H9 (cell line): Measurements from ENCODE around the gene GIMAP1. TPM values are rescaled to one million over a fixed set of nuclear protein-coding genes. Genes with fewer than 3 reads are reported as not detected.

Experiments used
- DNase-seq: peaks from one replicate; pipeline ENCODE4 v3.0.0-alpha.2; 2017
- H2AFZ ChIP-seq: one replicate; pipeline ENCODE4 v1.6.1; 2013; ENCODE audit warnings: mild to moderate bottlenecking, low read length, control low read depth, moderate library complexity
- H2AK5ac ChIP-seq: 2 replicates; pipeline ENCODE4 v1.6.1; 2013; ENCODE audit warnings: low read length, control low read depth, mixed read lengths; ENCODE audit not compliant: insufficient read length
- H2BK120ac ChIP-seq: one replicate; pipeline ENCODE4 v1.6.1; 2013; ENCODE audit warnings: low read depth, mild to moderate bottlenecking, low read length, control low read depth, inconsistent platforms; ENCODE audit not compliant: poor library complexity, severe bottlenecking
- H2BK12ac ChIP-seq: 2 replicates; pipeline ENCODE4 v1.6.1; 2013; ENCODE audit warnings: low read length, control low read depth, mixed read lengths, low read depth; ENCODE audit not compliant: insufficient read length
- H2BK15ac ChIP-seq: 2 replicates; pipeline ENCODE4 v1.6.1; 2013; ENCODE audit warnings: low read depth, low read length, control low read depth
- H2BK20ac ChIP-seq: one replicate; pipeline ENCODE4 v1.6.1; 2013; ENCODE audit warnings: low read depth, mild to moderate bottlenecking, low read length, control low read depth, inconsistent platforms; ENCODE audit not compliant: poor library complexity, severe bottlenecking
- H2BK5ac ChIP-seq: 2 replicates; pipeline ENCODE4 v1.6.1; 2013; ENCODE audit warnings: low read length, control low read depth, mixed read lengths; ENCODE audit not compliant: insufficient read length
- H3K14ac ChIP-seq: 2 replicates; pipeline ENCODE4 v1.6.1; 2013; ENCODE audit warnings: low read length, control low read depth; ENCODE audit not compliant: insufficient read depth
- H3K18ac ChIP-seq: 2 replicates; pipeline ENCODE4 v1.6.1; 2013; ENCODE audit warnings: low read depth, mild to moderate bottlenecking, mixed read lengths, low read length, control low read depth; ENCODE audit not compliant: insufficient read length
- H3K23ac ChIP-seq: 2 replicates; pipeline ENCODE4 v1.6.1; 2013; ENCODE audit warnings: low read length, control low read depth, mixed read lengths, low read depth; ENCODE audit not compliant: insufficient read length
- H3K23me2 ChIP-seq: 2 replicates; pipeline ENCODE4 v1.6.1; 2013; ENCODE audit warnings: low read depth, mild to moderate bottlenecking, mixed read lengths, low read length, control low read depth; ENCODE audit not compliant: insufficient read length, poor library complexity, severe bottlenecking
- H3K27ac ChIP-seq: 2 replicates; pipeline ENCODE4 v1.5.1; 2013; ENCODE audit warnings: low read length, control low read depth, mixed read lengths, low read depth; ENCODE audit not compliant: insufficient read length
- H3K27me3 ChIP-seq: 2 replicates; pipeline ENCODE4 v1.6.1; 2013; ENCODE audit warnings: low read length, control low read depth, inconsistent platforms; ENCODE audit not compliant: insufficient read depth
- H3K4ac ChIP-seq: 2 replicates; pipeline ENCODE4 v1.6.1; 2013; ENCODE audit warnings: low read depth, mild to moderate bottlenecking, control low read depth, inconsistent platforms, low read length, moderate library complexity
- H3K4me1 ChIP-seq: 2 replicates; pipeline ENCODE4 v1.6.1; 2013; ENCODE audit warnings: low read length, control low read depth, inconsistent platforms; ENCODE audit not compliant: insufficient read depth
- H3K4me2 ChIP-seq: 2 replicates; pipeline ENCODE4 v1.6.1; 2013; ENCODE audit warnings: low read length, control low read depth, mixed read lengths; ENCODE audit not compliant: insufficient read length, insufficient read depth
- H3K56ac ChIP-seq: 2 replicates; pipeline ENCODE4 v1.6.1; 2013; ENCODE audit warnings: low read depth, mild to moderate bottlenecking, mixed read lengths, low read length, control low read depth; ENCODE audit not compliant: insufficient read length
- H3K79me1 ChIP-seq: 2 replicates; pipeline ENCODE4 v1.6.1; 2013; ENCODE audit warnings: low read depth, mild to moderate bottlenecking, moderate library complexity, low read length, control low read depth, inconsistent platforms; ENCODE audit not compliant: insufficient read depth, poor library complexity, severe bottlenecking
- H3K79me2 ChIP-seq: 2 replicates; pipeline ENCODE4 v1.6.1; 2013; ENCODE audit warnings: low read length, control low read depth, inconsistent platforms; ENCODE audit not compliant: insufficient read depth
- H3K9ac ChIP-seq: 2 replicates; pipeline ENCODE4 v1.6.1; 2013; ENCODE audit warnings: low read length, control low read depth, mixed read lengths; ENCODE audit not compliant: insufficient read length; ENCODE audit errors: extremely low read depth
- H3K9me3 ChIP-seq: one replicate; pipeline ENCODE4 v1.6.1; 2013; ENCODE audit warnings: low read depth, low read length, inconsistent platforms; ENCODE audit not compliant: control insufficient read depth
- H3T11ph ChIP-seq: one replicate; pipeline ENCODE4 v1.6.1; 2013; ENCODE audit warnings: mild to moderate bottlenecking, low read length, control low read depth, inconsistent platforms
- H4K20me1 ChIP-seq: one replicate; pipeline ENCODE4 v1.6.1; 2013; ENCODE audit not compliant: control insufficient read depth, insufficient read length, insufficient read depth
- H4K5ac ChIP-seq: 2 replicates; pipeline ENCODE4 v1.6.1; 2013; ENCODE audit warnings: low read depth, mild to moderate bottlenecking, mixed read lengths, low read length, control low read depth; ENCODE audit not compliant: insufficient read length
- H4K8ac ChIP-seq: replicated peaks from 2 replicates; pipeline ENCODE4 v1.6.1; 2013; ENCODE audit warnings: low read length, control low read depth, mixed read lengths, low read depth; ENCODE audit not compliant: insufficient read length
- H4K91ac ChIP-seq: 2 replicates; pipeline ENCODE4 v1.6.1; 2013; ENCODE audit warnings: low read depth, mild to moderate bottlenecking, moderate library complexity, mixed read lengths, low read length, control low read depth; ENCODE audit not compliant: insufficient read length
- H3K27ac Mint-ChIP-seq, 3 experiments: 2 replicates in 2 of 3; 3 replicates in 1 of 3; pipeline ENCODE4 v1.8.0; 2020 to 2021; ENCODE audit warnings: mixed read lengths in 3 of 3, mild to moderate bottlenecking in 1 of 3, moderate library complexity in 1 of 3
- H3K27me3 Mint-ChIP-seq: 2 replicates; pipeline ENCODE4 v1.8.0; 2021; ENCODE audit warnings: low read depth, mild to moderate bottlenecking, moderate library complexity, mixed read lengths
- H3K36me3 Mint-ChIP-seq, 3 experiments: 2 replicates in 2 of 3; 3 replicates in 1 of 3; pipeline ENCODE4 v1.8.0; 2020 to 2021; ENCODE audit warnings: low read depth in 3 of 3, mixed read lengths in 3 of 3; ENCODE audit not compliant: insufficient read depth in 1 of 3
- H3K4me1 Mint-ChIP-seq, 2 experiments: 2 replicates each; pipeline ENCODE4 v1.8.0; 2020; ENCODE audit warnings: mixed read lengths in 2 of 2
- H3K4me3 Mint-ChIP-seq, 2 experiments: 2 replicates in 1 of 2; 3 replicates in 1 of 2; pipeline ENCODE4 v1.8.0; 2020 to 2021; ENCODE audit warnings: mild to moderate bottlenecking in 2 of 2, mixed read lengths in 2 of 2, moderate library complexity in 1 of 2
- H3K9me3 Mint-ChIP-seq, 2 experiments: 2 replicates in 1 of 2; 3 replicates in 1 of 2; pipeline ENCODE4 v1.8.0; 2020; ENCODE audit warnings: mild to moderate bottlenecking in 2 of 2, mixed read lengths in 2 of 2, moderate library complexity in 1 of 2
- WGBS: extraction: QIAGEN DNeasy Blood & Tissue Kit; methylation state at CpG from one replicate; pipeline ENCODE4 v1.1.7; 2013; ENCODE audit warnings: missing lambda C conversion rate, low lambda C conversion rate, mixed read lengths; ENCODE audit not compliant: insufficient read length; ENCODE audit errors: extremely low coverage; 5-methylcytosine and 5-hydroxymethylcytosine counted together
- total RNA-seq: library from RNA; stranded (reverse); gene quantifications from 2 replicates; pipeline ENCODE4 v1.2.1, GENCODE V29; 2021
- TF ChIP-seq, protein P1 (sequence below): fragments of 200-600 bp; sonication (generic); conservative IDR thresholded peaks from 3 replicates; pipeline ENCODE4 v1.8.0; 2021; ENCODE audit warnings: antibody characterized with exemption, mild to moderate bottlenecking

GIMAP1 gene
- total RNA-seq, 1 experiment from 2014 or later: not detected

DNA sequence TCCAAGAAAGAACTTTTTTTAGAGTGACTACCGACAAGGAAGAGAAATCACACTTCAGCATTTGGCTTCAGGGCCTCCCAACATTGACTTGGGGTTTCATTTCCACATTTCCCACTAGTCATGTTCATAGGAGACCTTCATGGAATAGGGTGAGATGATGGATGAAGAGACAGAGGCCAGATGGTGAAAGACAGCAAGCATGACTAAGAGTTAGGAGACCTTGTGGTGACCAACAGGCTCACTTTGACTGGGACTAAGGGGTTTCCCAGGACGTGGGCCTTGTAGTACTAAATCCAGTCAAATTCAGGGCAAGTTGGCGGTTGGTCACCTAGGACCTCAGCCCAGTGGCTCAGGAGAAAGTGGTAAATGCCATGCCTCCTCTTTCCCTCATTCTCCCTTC, 17.8 kb downstream of the GIMAP1 start:
- Histone ChIP-seq H3K4me1 (no peaks in the 10 kb centered on the region), H4K5ac (no peak overlapping the region), H2AFZ (no peak overlapping the region), H4K20me1 (no peaks in the 10 kb centered on the region), H3K4ac (no peak overlapping the region), H3K18ac (no peak overlapping the region), H3K27me3 (peaks cover 80% of the 10 kb centered on the region), H3K14ac (no peak overlapping the region), H3K79me2 (no peaks in the 10 kb centered on the region), H3K9me3 (peaks cover 7% of the 10 kb centered on the region), H2BK15ac (no peak overlapping the region), H3K4me2 (no peak overlapping the region), H2AK5ac (no peak overlapping the region), H3K23me2 (no peaks in the 10 kb centered on the region), H3K79me1 (no peaks in the 10 kb centered on the region), H3K56ac (no peak overlapping the region), H3T11ph (no peak overlapping the region), H3K9ac (no peak overlapping the region), H2BK120ac (no peak overlapping the region), H4K91ac (no peak overlapping the region), H2BK20ac (no peak overlapping the region), H3K27ac (no peak overlapping the region), H2BK12ac (no peak overlapping the region), H2BK5ac (no peak overlapping the region), H3K23ac (no peak overlapping the region), H4K8ac (no peak overlapping the region)
- Mint-ChIP-seq H3K4me3 (no peak overlapping the region), H3K36me3 (no peaks in the 10 kb centered on the region), H3K4me1 (peaks cover 5 to 7% of the 10 kb centered on the region in 2 experiments; a peak in 3 of 4 replicates), H3K27me3 (peaks cover 100% of the 10 kb centered on the region), H3K9me3 (peaks cover 13 to 32% of the 10 kb centered on the region in 2 experiments; a peak in 4 of 5 replicates), H3K27ac (no peak overlapping the region)
- WGBS: no CpG with 5 or more reads among the region's 3 CpGs
- TF ChIP-seq, protein P1, sequence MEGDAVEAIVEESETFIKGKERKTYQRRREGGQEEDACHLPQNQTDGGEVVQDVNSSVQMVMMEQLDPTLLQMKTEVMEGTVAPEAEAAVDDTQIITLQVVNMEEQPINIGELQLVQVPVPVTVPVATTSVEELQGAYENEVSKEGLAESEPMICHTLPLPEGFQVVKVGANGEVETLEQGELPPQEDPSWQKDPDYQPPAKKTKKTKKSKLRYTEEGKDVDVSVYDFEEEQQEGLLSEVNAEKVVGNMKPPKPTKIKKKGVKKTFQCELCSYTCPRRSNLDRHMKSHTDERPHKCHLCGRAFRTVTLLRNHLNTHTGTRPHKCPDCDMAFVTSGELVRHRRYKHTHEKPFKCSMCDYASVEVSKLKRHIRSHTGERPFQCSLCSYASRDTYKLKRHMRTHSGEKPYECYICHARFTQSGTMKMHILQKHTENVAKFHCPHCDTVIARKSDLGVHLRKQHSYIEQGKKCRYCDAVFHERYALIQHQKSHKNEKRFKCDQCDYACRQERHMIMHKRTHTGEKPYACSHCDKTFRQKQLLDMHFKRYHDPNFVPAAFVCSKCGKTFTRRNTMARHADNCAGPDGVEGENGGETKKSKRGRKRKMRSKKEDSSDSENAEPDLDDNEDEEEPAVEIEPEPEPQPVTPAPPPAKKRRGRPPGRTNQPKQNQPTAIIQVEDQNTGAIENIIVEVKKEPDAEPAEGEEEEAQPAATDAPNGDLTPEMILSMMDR: no peak
- no peak for DNase-seq
